Forelimb muscle (tissue), 1 donor: ENCODE measurements around the gene DPYD. TPM values are rescaled to one million over a fixed set of nuclear protein-coding genes. Genes with fewer than 3 reads are reported as not detected.

ENCODE experiments used
- DNase-seq: peaks from one replicate; pipeline ENCODE4 v3.0.0-alpha.2; 2013; ENCODE audit warnings: low read depth
- polyA plus RNA-seq: library from polyadenylated mRNA; unstranded; fragments of 120-200 nt; gene quantifications from one replicate; pipeline ENCODE4 v1.2.1, GENCODE V29; 2013; ENCODE audit not compliant: insufficient read length

Gene DPYD
- polyA plus RNA-seq, 1 donor: 8.1 TPM

- DNase-seq: peak; percentile 22
These were observed 133.6 kb downstream of the DPYD start for GRCh38 chr1:97787231-97787630.

GRCh38 chr1:97784661-97785060 is 136.2 kb downstream of the DPYD start:
- DNase-seq: no peak

- no peak for DNase-seq
These were observed 137.1 kb downstream of the DPYD start for GRCh38 chr1:97783751-97784150.

- DNase-seq: no peak
These were observed 139.0 kb downstream of the DPYD start for GRCh38 chr1:97781762-97782337.

- no peak for DNase-seq
These were observed 139.9 kb downstream of the DPYD start for GRCh38 chr1:97780884-97781283.

- no peak for DNase-seq
These were observed 142.1 kb downstream of the DPYD start for GRCh38 chr1:97778718-97779117.

GRCh38 chr1:97770376-97770775 is 150.5 kb downstream of the DPYD start:
- DNase-seq: no peak

GRCh38 chr1:97767381-97767780 is 153.5 kb downstream of the DPYD start:
- DNase-seq: no peak

- no peak for DNase-seq
These were observed 155.8 kb downstream of the DPYD start for GRCh38 chr1:97764991-97765390.

GRCh38 chr1:97761637-97762036 is 159.2 kb downstream of the DPYD start:
- no peak for DNase-seq

- no peak for DNase-seq
These were observed 161.8 kb downstream of the DPYD start for GRCh38 chr1:97759078-97759477.

GRCh38 chr1:97758541-97759057 is 162.2 kb downstream of the DPYD start:
- DNase-seq: peak; percentile 29

GRCh38 chr1:97745912-97746311 is 174.9 kb downstream of the DPYD start:
- no peak for DNase-seq

- DNase-seq: no peak
These were observed 175.9 kb downstream of the DPYD start for GRCh38 chr1:97744977-97745376.

GRCh38 chr1:97743129-97743528 is 177.7 kb downstream of the DPYD start:
- DNase-seq: no peak

- no peak for DNase-seq
These were observed 179.9 kb downstream of the DPYD start for GRCh38 chr1:97740891-97741290.

- DNase-seq: no peak
These were observed 181.2 kb downstream of the DPYD start for GRCh38 chr1:97739596-97740103.

- no peak for DNase-seq
These were observed 182.6 kb downstream of the DPYD start for GRCh38 chr1:97738270-97738669.

- no peak for DNase-seq
These were observed 190.6 kb downstream of the DPYD start for GRCh38 chr1:97730271-97730670.

GRCh38 chr1:97728436-97728835 is 192.4 kb downstream of the DPYD start:
- no peak for DNase-seq

- DNase-seq: no peak
These were observed 193.8 kb downstream of the DPYD start for GRCh38 chr1:97727029-97727428.

- DNase-seq: no peak
These were observed 194.4 kb downstream of the DPYD start for GRCh38 chr1:97726386-97726785.

- DNase-seq: no peak
These were observed 199.6 kb downstream of the DPYD start for GRCh38 chr1:97721221-97721620.

- DNase-seq: no peak
These were observed 207.9 kb downstream of the DPYD start for GRCh38 chr1:97712980-97713379.
